Adrenal gland (tissue), 12 donors: ENCODE data around the gene CHEK2. TPM values are rescaled to one million over a fixed set of nuclear protein-coding genes. Genes with fewer than 3 reads are reported as not detected.
"Not testable (repeated sequence)": the region's sequence is repeated elsewhere in the genome, so short reads cannot be mapped to it uniquely, and the experiment has no call there.

Source experiments
- DNase-seq, 7 donors: peaks; one replicate each; pipeline ENCODE4 v3.0.0-alpha.2; 2019 to 2020
- H3K27ac ChIP-seq, 5 donors: fragments of 200-600 bp; sonication (generic) in 4 of 5; 1 replicate in 3 of 5; 2 replicates in 2 of 5; pipeline versions ENCODE4 v1.5.1 to v1.8.0; 2016 to 2020; ENCODE audit warnings: mild to moderate bottlenecking in 1 of 5
- H3K27me3 ChIP-seq: fragments of 200-600 bp; 2 replicates; pipeline ENCODE4 v1.8.0; 2021
- H3K36me3 ChIP-seq, 2 donors: fragments of 200-600 bp; replicated peaks in 1 of 2; 1 replicate in 1 of 2; 2 replicates in 1 of 2; pipeline versions ENCODE4 v1.5.1 to v1.8.0; 2018 to 2022
- H3K4me1 ChIP-seq, 2 donors: fragments of 200-600 bp; replicated peaks in 1 of 2; 1 replicate in 1 of 2; 2 replicates in 1 of 2; pipeline versions ENCODE4 v1.5.1 to v1.8.0; 2018 to 2021
- H3K4me3 ChIP-seq, 4 donors: fragments of 200-600 bp; sonication (generic) in 3 of 4; one replicate each; pipeline ENCODE4 v1.5.1; 2016 to 2018
- H3K9me3 ChIP-seq, 3 donors: fragments of 200-600 bp; sonication (generic) in 1 of 3; replicated peaks in 1 of 3; 1 replicate in 2 of 3; 2 replicates in 1 of 3; pipeline versions ENCODE4 v1.5.1 to v1.8.0; 2016 to 2021
- CTCF ChIP-seq, 6 experiments: fragments of 450-650 bp in 4 of 6; fragments of 200-600 bp in 2 of 6; sonication (generic) in 1 of 6; IDR thresholded peaks; 1 replicate in 5 of 6; 2 replicates in 1 of 6; pipeline versions ENCODE4 v1.5.1 to v1.8.0; 2016 to 2021; ENCODE audit warnings: antibody characterized with exemption in 6 of 6, mild to moderate bottlenecking in 2 of 6, moderate library complexity in 1 of 6
- POLR2A ChIP-seq, 2 donors: fragments of 450-650 bp; IDR thresholded peaks; one replicate each; pipeline ENCODE4 v1.6.1; 2017; ENCODE audit warnings: antibody characterized with exemption in 2 of 2, mild to moderate bottlenecking in 2 of 2, moderate library complexity in 1 of 2
- WGBS, 4 donors: extraction: QIAGEN DNeasy Blood & Tissue Kit in 2 of 4; methylation state at CpG; one replicate each; pipeline versions ENCODE4 v1.1.5 to v1.1.7; 2013 to 2017; 5-methylcytosine and 5-hydroxymethylcytosine counted together
- intact Hi-C, 2 donors: fragments of 100-400 bp; cut with DNase I; formaldehyde crosslinking; loops; one replicate each; pipeline versions ENCODE4 v1.14.1 to v1.15.0; 2022 to 2023
- polyA plus RNA-seq, 3 donors: library from polyadenylated mRNA; stranded (reverse); fragments of 200-250 nt in 2 of 3; fragments of 350-450 nt in 1 of 3; fragmentation: Illumina TruSeq in 1 of 3; extraction: RNeasy Lipid Tissue Mini Kit (QIAGEN cat#74804) in 1 of 3; gene quantifications; one replicate each; pipeline ENCODE4 v1.2.3, GENCODE V29; 2013 to 2014
- total RNA-seq, 9 donors: library from RNA; depleted of rRNA in 4 of 9; stranded (reverse); fragments of >200 nt in 4 of 9; fragments of 120-200 nt in 1 of 9; fragmentation: NEBNext Ultra II Directional in 1 of 9; extraction: Animal tissue kit (Norgen Biotek cat#: 25700) in 1 of 9; gene quantifications; one replicate each; pipeline versions ENCODE4 v1.1.0 to v1.2.4, GENCODE V29; 2013 to 2023
- donor health status: healthy with polysubstance abuse.
- donor health status: Bipolar disorder and iron deficiency.
- donor health status: DM: yes; HTN: yes; CAD: no.
- donor health status: DM: no; HTN: no; CAD: no.
- donor health status: DM: no; HTN: no; CAD: no.
- donor health status: DM: yes; HTN: yes; CAD: no.

CHEK2 gene
- total and polyA plus RNA-seq, 12 donors = 3.2 to 45.0 (median 13.4) TPM

- intact Hi-C loops = loop anchor here in 1 of 2 donors (10.0 kb wide), 1 partner anchor 155 kb away; no protein-coding TSS in a partner anchor
- TF ChIP-seq CTCF (IDR thresholded peaks at IDR 0.05) = no peak
- H3K9me3 ChIP-seq = no peaks in the 10 kb centered on the region
- no peak overlapping the region for H3K27ac ChIP-seq
- no peaks in the 10 kb centered on the region for H3K36me3 ChIP-seq
- no peak for DNase-seq
- H3K4me1 ChIP-seq = no peaks in the 10 kb centered on the region
- H3K4me3 ChIP-seq = no peak overlapping the region
- 59 to 76% (median 71%) methylated on average over 3 of the region's 3 CpGs for WGBS, 4 donors
- no peaks in the 10 kb centered on the region for H3K27me3 ChIP-seq
Measured at GRCh38 chr22:28759861-28760560, 18.4 kb upstream of the CHEK2 start.

- DNase-seq, H3K27ac ChIP-seq, H3K4me3 ChIP-seq, H3K9me3 ChIP-seq, H3K36me3 ChIP-seq, H3K27me3 ChIP-seq, H3K4me1 ChIP-seq, intact Hi-C loops: not testable (repeated sequence)
- WGBS, 4 donors = 94 to 96% (median 95%) methylated on average over 3 of the region's 3 CpGs
Measured at GRCh38 chr22:28754512-28754911, 12.9 kb upstream of the CHEK2 start.

- no peak overlapping the region for H3K4me3 ChIP-seq
- TF ChIP-seq CTCF (IDR thresholded peaks at IDR 0.05) = no peak
- TF ChIP-seq POLR2A (IDR thresholded peaks at IDR 0.05) = no peak
- intact Hi-C loops = no loop called here
- no peak overlapping the region for H3K27ac ChIP-seq
- peaks cover 0 to 31% of the 10 kb centered on the region in 2 donors for H3K36me3 ChIP-seq
- H3K9me3 ChIP-seq = no peaks in the 10 kb centered on the region
- DNase-seq = no peak
- no peaks in the 10 kb centered on the region for H3K27me3 ChIP-seq
- H3K4me1 ChIP-seq = no peaks in the 10 kb centered on the region
- WGBS, 4 donors = 70 to 82% (median 78%) methylated on average over 6 of the region's 6 CpGs
Measured at GRCh38 chr22:28750471-28750881, 8.9 kb upstream of the CHEK2 start.

- peaks cover 0 to 49% of the 10 kb centered on the region in 2 donors for H3K36me3 ChIP-seq
- H3K9me3 ChIP-seq = no peaks in the 10 kb centered on the region
- intact Hi-C loops = no loop called here
- no peak overlapping the region for H3K4me3 ChIP-seq
- no peak overlapping the region for H3K27ac ChIP-seq
- H3K4me1 ChIP-seq = peaks cover 4 to 13% of the 10 kb centered on the region in 2 donors
- DNase-seq = no peak
- WGBS, 4 donors = 95 to 97% (median 96%) methylated on average over 3 of the region's 3 CpGs
- no peaks in the 10 kb centered on the region for H3K27me3 ChIP-seq
- TF ChIP-seq POLR2A (IDR thresholded peaks at IDR 0.05) (no peak), CTCF (IDR thresholded peaks at IDR 0.05) (no peak)
Measured at GRCh38 chr22:28743852-28744251, 2.2 kb upstream of the CHEK2 start.

- TF ChIP-seq POLR2A (IDR thresholded peaks at IDR 0.05) = no peak
- no peak for TF ChIP-seq CTCF (IDR thresholded peaks at IDR 0.05)
- H3K27ac ChIP-seq = peak overlapping the region in 4 of 5 donors; percentile 93 to 99 (median 96)
- peaks cover 0 to 38% of the 10 kb centered on the region in 2 donors for H3K36me3 ChIP-seq
- WGBS, 4 donors = 2 to 4% (median 3%) methylated on average over 10 of the region's 10 CpGs
- intact Hi-C loops = no loop called here
- peak overlapping the region in 3 of 4 donors; percentile 82 to 99 (median 87) for H3K4me3 ChIP-seq
- no peaks in the 10 kb centered on the region for H3K27me3 ChIP-seq
- DNase-seq = no peak
- H3K9me3 ChIP-seq = no peaks in the 10 kb centered on the region
- peaks cover 4 to 13% of the 10 kb centered on the region in 2 donors for H3K4me1 ChIP-seq
Measured at GRCh38 chr22:28742562-28742962, 942 bp upstream of the CHEK2 start.
